Lower leg skin (tissue), 4 donors: Measurements from ENCODE around the gene CSRP1. TPM values are rescaled to one million over a fixed set of nuclear protein-coding genes. Genes with fewer than 3 reads are reported as not detected.

Source experiments
- DNase-seq, 2 donors: peaks; one replicate each; pipeline ENCODE4 v3.0.0-alpha.2; 2019; ENCODE audit warnings: low spot score in 2 of 2
- H3K4me3 ChIP-seq: fragments of 200-600 bp; sonication (generic); 2 replicates; pipeline ENCODE4 v1.5.1; 2017; ENCODE audit warnings: mild to moderate bottlenecking, low read depth; ENCODE audit not compliant: poor library complexity, severe bottlenecking
- POLR2A ChIP-seq, 2 donors: fragments of 450-650 bp; IDR thresholded peaks; one replicate each; pipeline ENCODE4 v1.6.1; 2016 to 2017; ENCODE audit warnings: antibody characterized with exemption in 2 of 2, mild to moderate bottlenecking in 1 of 2, moderate library complexity in 1 of 2
- WGBS, 2 donors: methylation state at CpG; one replicate each; pipeline ENCODE4 v1.1.5; 2018; 5-methylcytosine and 5-hydroxymethylcytosine counted together
- intact Hi-C: fragments of 100-400 bp; cut with DNase I; formaldehyde crosslinking; loops from one replicate; pipeline ENCODE4 v1.15.0; 2023; ENCODE audit warnings: low total_unique reads
- total RNA-seq, 4 donors: library from RNA; depleted of rRNA; stranded (reverse); fragments of >200 nt; gene quantifications; one replicate each; pipeline ENCODE4 v1.1.0, GENCODE V29; 2016
- TF ChIP-seq, protein P1 (sequence below), 3 donors: fragments of 450-650 bp; IDR thresholded peaks; one replicate each; pipeline ENCODE4 v1.5.1; 2016; ENCODE audit warnings: antibody characterized with exemption in 3 of 3, mild to moderate bottlenecking in 3 of 3, moderate library complexity in 2 of 3

Gene CSRP1
- total RNA-seq, 4 donors from 2014 or later = 310 to 627 (median 401) TPM

DNA sequence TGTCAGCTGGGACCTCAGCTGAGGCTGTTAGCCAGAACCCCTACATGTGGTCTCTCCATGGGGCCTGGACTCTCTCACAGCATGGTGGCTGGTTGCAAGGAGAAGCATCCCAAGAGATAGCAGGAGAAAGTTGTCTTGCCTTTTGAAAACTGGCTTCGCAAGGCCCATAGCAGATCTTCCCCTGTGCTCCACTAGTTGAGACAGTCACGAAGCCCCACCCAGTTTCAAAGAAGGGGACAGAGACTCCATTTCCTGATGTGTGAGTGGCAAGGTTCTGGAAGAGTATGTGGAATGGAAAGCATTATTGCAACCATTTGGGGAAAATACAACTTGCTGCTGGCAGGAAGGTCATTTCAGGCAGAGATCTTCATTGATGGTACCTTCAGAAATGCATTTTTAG lies 7.5 kb upstream of the CSRP1 start:
- WGBS, 2 donors = 96 to 97% methylated on average over 2 of the region's 2 CpGs
- intact Hi-C loops = loop anchor here (10.0 kb wide), 1 partner anchor 70 kb away; no protein-coding TSS in a partner anchor
- no peak for DNase-seq
- TF ChIP-seq, protein P1, sequence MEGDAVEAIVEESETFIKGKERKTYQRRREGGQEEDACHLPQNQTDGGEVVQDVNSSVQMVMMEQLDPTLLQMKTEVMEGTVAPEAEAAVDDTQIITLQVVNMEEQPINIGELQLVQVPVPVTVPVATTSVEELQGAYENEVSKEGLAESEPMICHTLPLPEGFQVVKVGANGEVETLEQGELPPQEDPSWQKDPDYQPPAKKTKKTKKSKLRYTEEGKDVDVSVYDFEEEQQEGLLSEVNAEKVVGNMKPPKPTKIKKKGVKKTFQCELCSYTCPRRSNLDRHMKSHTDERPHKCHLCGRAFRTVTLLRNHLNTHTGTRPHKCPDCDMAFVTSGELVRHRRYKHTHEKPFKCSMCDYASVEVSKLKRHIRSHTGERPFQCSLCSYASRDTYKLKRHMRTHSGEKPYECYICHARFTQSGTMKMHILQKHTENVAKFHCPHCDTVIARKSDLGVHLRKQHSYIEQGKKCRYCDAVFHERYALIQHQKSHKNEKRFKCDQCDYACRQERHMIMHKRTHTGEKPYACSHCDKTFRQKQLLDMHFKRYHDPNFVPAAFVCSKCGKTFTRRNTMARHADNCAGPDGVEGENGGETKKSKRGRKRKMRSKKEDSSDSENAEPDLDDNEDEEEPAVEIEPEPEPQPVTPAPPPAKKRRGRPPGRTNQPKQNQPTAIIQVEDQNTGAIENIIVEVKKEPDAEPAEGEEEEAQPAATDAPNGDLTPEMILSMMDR (IDR thresholded peaks at IDR 0.05) = no peak
- no peak for TF ChIP-seq POLR2A (IDR thresholded peaks at IDR 0.05)
- no peak overlapping the region for H3K4me3 ChIP-seq

DNA sequence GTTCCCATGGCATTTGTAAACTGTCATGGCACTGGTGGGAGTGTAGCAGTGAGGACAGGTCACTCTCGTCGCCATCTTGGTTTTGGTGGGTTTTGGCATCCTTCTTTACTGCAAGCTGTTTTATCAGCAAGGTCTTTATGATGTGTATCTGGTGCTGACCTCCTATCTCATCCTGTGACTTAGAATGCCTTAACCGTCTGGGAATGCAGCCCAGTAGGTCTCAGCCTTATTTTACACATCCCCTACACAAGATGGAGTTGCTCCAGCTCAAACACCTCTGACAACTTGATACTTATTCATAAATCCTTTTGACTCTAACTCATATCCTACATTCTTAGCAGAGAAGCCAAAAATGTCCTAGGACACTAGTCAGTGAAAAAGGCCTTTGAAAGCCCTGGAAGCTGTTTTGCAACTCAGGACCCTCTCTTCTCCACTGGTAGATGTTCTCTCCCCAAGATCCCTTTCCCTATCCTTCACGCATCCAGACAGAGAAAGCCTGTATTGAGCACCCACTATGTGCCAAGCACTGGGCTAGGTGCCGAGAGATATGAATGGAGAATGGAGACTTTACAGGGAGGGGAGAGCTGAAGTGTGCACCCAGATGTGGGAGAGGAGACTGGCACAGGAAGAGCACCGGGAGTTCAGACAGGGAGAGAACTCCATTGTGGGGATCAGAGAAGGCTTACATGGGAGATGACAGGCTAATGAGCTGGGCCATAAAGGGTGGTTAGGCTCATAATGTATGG lies 6.7 kb upstream of the CSRP1 start:
- no peak overlapping the region for H3K4me3 ChIP-seq
- TF ChIP-seq POLR2A (IDR thresholded peaks at IDR 0.05) = no peak
- TF ChIP-seq, protein P1 (IDR thresholded peaks at IDR 0.05) = no peak
- 90 to 92% methylated on average over 6 of the region's 6 CpGs for WGBS, 2 donors
- DNase-seq = no peak
- intact Hi-C loops = loop anchor here (10.0 kb wide), 1 partner anchor 69 kb away; no protein-coding TSS in a partner anchor

DNA sequence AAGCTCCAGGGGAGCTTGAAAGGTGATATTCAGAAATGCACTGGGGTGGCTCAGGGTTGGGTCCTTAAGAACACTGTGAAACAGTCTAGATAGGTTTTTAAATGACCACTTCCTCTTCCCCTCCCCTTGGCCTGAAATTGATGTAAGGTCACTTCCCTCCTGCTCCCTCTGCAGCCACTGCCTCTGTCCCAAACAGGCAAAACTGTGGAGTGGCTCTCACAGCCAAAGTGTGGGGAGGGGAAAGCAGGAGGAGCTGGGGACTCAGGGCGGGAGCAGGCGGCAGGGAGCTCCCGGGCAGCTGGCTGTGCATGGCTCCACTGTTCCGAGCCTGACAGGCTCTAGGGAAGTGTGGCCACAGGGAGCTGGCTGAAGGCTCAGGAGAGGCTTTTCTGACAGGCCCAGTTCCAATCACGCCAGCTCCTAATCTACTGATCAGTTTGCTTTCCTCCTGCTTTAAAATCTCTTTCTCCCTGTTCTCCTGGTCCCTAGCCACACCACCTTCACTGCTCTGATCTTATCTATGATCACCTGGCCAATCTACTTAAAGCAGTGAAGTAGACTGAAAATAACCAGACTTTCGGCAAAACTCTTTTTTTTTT lies 5.1 kb upstream of the CSRP1 start:
- TF ChIP-seq, protein P1 (IDR thresholded peaks at IDR 0.05) = no peak
- TF ChIP-seq POLR2A (IDR thresholded peaks at IDR 0.05) = no peak
- H3K4me3 ChIP-seq = no peak overlapping the region
- DNase-seq = no peak
- WGBS, 2 donors = 18 to 21% methylated on average over 6 of the region's 6 CpGs
- intact Hi-C loops = loop anchor here (10.0 kb wide), 1 partner anchor 67 kb away; no protein-coding TSS in a partner anchor

DNA sequence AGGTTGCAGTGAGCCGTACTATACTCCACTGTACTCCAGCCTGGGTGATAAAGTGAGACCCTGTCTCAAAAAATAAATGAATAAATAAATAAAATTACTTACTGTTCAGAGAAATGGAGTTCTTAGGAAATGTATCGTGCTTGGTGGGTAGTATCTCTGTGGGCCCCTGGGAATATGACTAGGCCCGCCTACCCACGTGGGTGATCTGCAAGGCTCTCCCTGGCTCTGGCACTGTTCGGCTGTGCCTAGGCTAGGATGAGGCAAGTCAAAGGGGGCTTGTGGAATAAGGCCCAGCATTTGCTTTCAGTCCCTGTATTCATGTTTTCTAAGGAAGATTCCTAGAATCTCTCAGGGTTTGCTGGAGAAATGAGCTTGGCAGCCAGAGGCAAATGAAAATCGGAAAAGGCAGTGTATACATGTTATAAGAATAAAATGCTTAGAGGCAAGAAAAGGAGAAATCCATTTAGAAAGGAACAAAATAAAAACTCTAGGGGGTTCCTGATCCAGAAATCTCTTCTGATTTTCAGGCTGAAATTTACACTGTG lies 4.5 kb upstream of the CSRP1 start:
- DNase-seq = no peak
- WGBS, 2 donors = 62 to 81% methylated on average over 6 of the region's 6 CpGs
- no peak overlapping the region for H3K4me3 ChIP-seq
- TF ChIP-seq, protein P1 (IDR thresholded peaks at IDR 0.05) = no peak
- no peak for TF ChIP-seq POLR2A (IDR thresholded peaks at IDR 0.05)
- intact Hi-C loops = loop anchor here (10.0 kb wide), 1 partner anchor 67 kb away; no protein-coding TSS in a partner anchor

DNA sequence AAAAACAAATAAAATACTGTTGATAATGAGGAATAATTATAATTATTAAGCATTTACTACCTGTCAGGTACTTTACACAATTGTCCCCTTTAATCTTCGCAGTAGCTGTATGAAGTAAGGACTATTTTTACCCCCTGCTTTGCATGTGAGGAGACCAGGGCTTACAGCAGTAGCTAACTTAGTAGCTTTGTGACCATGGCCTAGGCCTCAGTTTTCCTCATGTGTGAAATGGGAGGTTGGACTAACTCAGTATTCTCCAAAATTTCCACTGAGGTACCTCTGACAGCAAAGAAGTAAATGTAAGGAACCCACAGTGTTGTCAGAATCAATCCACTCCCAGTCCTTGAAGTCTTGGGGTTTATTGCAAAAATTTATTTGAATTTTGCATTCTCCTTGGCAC lies 3.8 kb upstream of the CSRP1 start:
- no peak for DNase-seq
- intact Hi-C loops = loop anchor here (10.0 kb wide), 1 partner anchor 66 kb away; no protein-coding TSS in a partner anchor
- TF ChIP-seq POLR2A (IDR thresholded peaks at IDR 0.05) = no peak
- TF ChIP-seq, protein P1 (IDR thresholded peaks at IDR 0.05) = no peak
- 92 to 100% methylated on average over 1 of the region's 1 CpG for WGBS, 2 donors
- no peak overlapping the region for H3K4me3 ChIP-seq
